ENCODE results near the gene LZTR1. TPM values are rescaled to one million over a fixed set of nuclear protein-coding genes. Genes with fewer than 3 reads are reported as not detected.

LZTR1 gene
- total and polyA plus RNA-seq, 7 donors, result 17.1 to 37.1 (median 27.2) TPM

DNA sequence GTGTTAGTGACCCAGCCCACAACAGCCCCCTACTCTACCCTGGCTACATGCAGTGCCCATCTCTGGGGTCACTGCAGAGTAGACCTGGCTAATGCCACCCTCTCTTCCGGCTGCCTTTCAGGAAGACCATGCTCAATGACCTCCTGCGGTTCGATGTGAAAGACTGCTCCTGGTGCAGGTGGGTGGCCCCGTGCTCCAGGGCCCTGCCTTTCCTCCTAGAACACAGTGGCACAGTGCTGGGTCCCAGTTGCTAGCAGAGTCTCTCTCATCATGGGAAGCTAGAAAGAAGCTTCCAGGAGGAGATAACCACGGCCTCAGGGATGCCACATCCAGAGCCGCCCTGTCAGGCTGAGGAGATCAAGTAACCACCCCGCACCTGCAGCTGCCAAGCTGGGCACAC lies 3.6 kb downstream of the LZTR1 start:
- H3K27me3 ChIP-seq (ENCODE audit: insufficient read depth in 3 of 3, low read length in 2 of 3), result no peaks in the 10 kb centered on the region
- H3K4me1 ChIP-seq, result peaks cover 14% of the 10 kb centered on the region
- no peak overlapping the region for H3K4me3 ChIP-seq
- TF ChIP-seq, protein P1, sequence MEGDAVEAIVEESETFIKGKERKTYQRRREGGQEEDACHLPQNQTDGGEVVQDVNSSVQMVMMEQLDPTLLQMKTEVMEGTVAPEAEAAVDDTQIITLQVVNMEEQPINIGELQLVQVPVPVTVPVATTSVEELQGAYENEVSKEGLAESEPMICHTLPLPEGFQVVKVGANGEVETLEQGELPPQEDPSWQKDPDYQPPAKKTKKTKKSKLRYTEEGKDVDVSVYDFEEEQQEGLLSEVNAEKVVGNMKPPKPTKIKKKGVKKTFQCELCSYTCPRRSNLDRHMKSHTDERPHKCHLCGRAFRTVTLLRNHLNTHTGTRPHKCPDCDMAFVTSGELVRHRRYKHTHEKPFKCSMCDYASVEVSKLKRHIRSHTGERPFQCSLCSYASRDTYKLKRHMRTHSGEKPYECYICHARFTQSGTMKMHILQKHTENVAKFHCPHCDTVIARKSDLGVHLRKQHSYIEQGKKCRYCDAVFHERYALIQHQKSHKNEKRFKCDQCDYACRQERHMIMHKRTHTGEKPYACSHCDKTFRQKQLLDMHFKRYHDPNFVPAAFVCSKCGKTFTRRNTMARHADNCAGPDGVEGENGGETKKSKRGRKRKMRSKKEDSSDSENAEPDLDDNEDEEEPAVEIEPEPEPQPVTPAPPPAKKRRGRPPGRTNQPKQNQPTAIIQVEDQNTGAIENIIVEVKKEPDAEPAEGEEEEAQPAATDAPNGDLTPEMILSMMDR (IDR thresholded peaks at IDR 0.05), result no peak
- WGBS, 3 donors, result 82 to 90% (median 84%) methylated on average over 7 of the region's 7 CpGs
- peaks cover 0 to 65% of the 10 kb centered on the region in 2 donors for H3K36me3 ChIP-seq (ENCODE audit: insufficient read depth in 1 of 2, low read depth in 1 of 2)
- DNase-seq, result no peak
- no peaks in the 10 kb centered on the region for H3K9me3 ChIP-seq
- no peak for ATAC-seq
- no peak overlapping the region for H3K27ac ChIP-seq
- intact Hi-C loops (cut with DNase I), result loop anchor here (5.0 to 10.0 kb wide), 3 partner anchors 48 to 101 kb away; no protein-coding TSS in a partner anchor

DNA sequence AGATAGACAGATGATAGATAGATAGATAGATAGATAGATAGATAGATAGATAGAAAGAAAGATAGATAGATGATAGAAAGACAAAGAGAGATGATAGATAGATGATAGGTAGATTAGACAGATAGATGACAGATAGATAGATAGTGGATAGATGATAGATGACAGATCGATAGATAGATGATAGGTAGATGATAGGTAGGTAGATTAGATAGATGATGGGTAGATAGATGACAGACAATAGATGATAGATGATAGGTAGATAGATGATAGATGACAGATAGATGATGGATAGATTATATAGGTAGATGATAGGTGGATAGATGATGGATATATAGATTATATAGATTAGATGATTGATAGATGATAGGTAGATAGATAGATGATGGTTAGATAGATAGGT lies 4.3 kb downstream of the LZTR1 start:
- peaks cover 0 to 71% of the 10 kb centered on the region in 2 donors for H3K36me3 ChIP-seq (ENCODE audit: insufficient read depth in 1 of 2, low read depth in 1 of 2)
- H3K9me3 ChIP-seq, result no peaks in the 10 kb centered on the region
- no peak for DNase-seq
- ATAC-seq, result no peak
- H3K27ac ChIP-seq, result no peak overlapping the region
- WGBS, 3 donors, result 92 to 97% (median 97%) methylated on average over 1 of the region's 1 CpG
- TF ChIP-seq, protein P1 (IDR thresholded peaks at IDR 0.05), result no peak
- peaks cover 7% of the 10 kb centered on the region for H3K4me1 ChIP-seq
- no peaks in the 10 kb centered on the region for H3K27me3 ChIP-seq (ENCODE audit: insufficient read depth in 3 of 3, low read length in 2 of 3)
- no peak overlapping the region for H3K4me3 ChIP-seq
- intact Hi-C loops (cut with DNase I), result loop anchor here (5.0 to 10.0 kb wide), 3 partner anchors 49 to 102 kb away; no protein-coding TSS in a partner anchor

DNA sequence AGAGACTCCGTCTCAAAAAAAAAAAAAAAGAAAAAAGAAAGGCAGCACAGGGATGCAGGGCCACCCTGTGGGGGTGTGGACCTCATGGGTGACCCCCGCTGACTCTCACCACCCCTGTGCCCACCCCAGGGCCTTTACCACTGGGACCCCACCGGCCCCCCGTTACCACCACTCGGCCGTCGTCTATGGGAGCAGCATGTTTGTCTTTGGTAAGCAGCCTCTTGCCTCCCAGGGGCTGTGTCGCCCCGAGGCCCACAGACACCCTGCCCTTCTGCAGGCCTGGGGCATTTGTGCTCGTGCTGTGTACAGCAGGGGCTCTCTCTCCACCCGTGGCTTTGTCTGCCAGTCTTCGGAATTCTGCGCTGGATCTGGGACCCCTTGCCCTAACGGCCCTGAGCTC lies 5.3 kb downstream of the LZTR1 start:
- no peaks in the 10 kb centered on the region for H3K27me3 ChIP-seq (ENCODE audit: insufficient read depth in 3 of 3, low read length in 2 of 3)
- H3K4me1 ChIP-seq, result peaks cover 7% of the 10 kb centered on the region
- intact Hi-C loops (cut with DNase I), result loop anchor here (5.0 to 10.0 kb wide), 3 partner anchors 50 to 103 kb away; no protein-coding TSS in a partner anchor
- no peaks in the 10 kb centered on the region for H3K9me3 ChIP-seq
- TF ChIP-seq, protein P1 (IDR thresholded peaks at IDR 0.05), result no peak
- H3K4me3 ChIP-seq, result no peak overlapping the region
- no peak for ATAC-seq
- no peak for DNase-seq
- WGBS, 3 donors, result 82 to 91% (median 88%) methylated on average over 13 to 14 of the region's 14 CpGs
- peaks cover 3 to 81% of the 10 kb centered on the region in 2 donors for H3K36me3 ChIP-seq (ENCODE audit: insufficient read depth in 1 of 2, low read depth in 1 of 2)
- H3K27ac ChIP-seq, result no peak overlapping the region

DNA sequence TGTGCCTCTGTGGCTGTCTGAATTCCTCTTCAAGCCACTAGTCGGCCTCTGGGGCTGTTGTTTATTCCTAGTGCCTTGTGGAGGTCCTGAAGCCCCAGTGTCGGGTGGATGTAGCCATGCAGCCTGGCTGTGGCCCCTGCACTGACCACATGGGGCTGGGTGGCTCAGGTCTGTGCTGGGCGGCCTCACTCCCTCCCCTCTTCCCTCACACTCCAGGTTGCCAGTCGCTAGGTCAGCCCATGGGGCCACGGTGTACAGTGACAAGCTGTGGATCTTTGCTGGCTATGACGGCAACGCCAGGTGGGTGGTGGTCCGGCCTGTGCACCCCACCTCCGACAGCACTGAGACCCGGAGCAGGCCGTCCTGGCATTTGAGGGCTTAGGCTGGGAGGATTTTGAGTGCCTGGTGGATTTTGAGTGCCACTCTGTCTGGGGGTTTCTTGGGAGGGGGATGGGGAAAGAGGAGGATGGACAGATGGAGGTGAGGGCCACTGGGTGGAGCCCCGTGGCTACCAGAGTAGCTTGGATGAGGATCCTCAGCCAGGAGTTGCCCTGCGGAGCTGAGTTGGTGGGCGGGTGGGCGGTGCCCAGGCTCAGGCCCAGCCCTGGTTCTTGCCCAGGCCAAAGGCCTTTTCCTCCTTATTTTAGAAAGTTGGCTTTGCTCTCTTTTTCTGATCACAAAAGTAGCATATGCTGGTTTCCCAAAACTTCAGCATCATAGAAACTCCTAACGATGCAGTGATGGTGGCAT lies 6.7 kb downstream of the LZTR1 start:
- no peaks in the 10 kb centered on the region for H3K27me3 ChIP-seq (ENCODE audit: insufficient read depth in 3 of 3, low read length in 2 of 3)
- no peak overlapping the region for H3K4me3 ChIP-seq
- intact Hi-C loops (cut with DNase I), result loop anchor here (5.0 to 10.0 kb wide), 3 partner anchors 51 to 104 kb away; no protein-coding TSS in a partner anchor
- H3K4me1 ChIP-seq, result no peaks in the 10 kb centered on the region
- ATAC-seq, result no peak
- H3K36me3 ChIP-seq (ENCODE audit: insufficient read depth in 1 of 2, low read depth in 1 of 2), result peaks cover 3 to 88% of the 10 kb centered on the region in 2 donors
- H3K9me3 ChIP-seq, result no peaks in the 10 kb centered on the region
- H3K27ac ChIP-seq, result no peak overlapping the region
- TF ChIP-seq, protein P1 (IDR thresholded peaks at IDR 0.05), result no peak
- DNase-seq, result no peak
- WGBS, 3 donors, result 85 to 91% (median 86%) methylated on average over 16 of the region's 16 CpGs
